Measurements from ENCODE around the gene USP40. TPM values are rescaled to one million over a fixed set of nuclear protein-coding genes. Genes with fewer than 3 reads are reported as not detected.

Gene USP40
- total and polyA plus RNA-seq, 10 of the 15 experiments (the other 5 are each of a cell fraction or from before 2014, with no cell fraction given): 3.4 to 20.8 (median 15.2) TPM

DNA sequence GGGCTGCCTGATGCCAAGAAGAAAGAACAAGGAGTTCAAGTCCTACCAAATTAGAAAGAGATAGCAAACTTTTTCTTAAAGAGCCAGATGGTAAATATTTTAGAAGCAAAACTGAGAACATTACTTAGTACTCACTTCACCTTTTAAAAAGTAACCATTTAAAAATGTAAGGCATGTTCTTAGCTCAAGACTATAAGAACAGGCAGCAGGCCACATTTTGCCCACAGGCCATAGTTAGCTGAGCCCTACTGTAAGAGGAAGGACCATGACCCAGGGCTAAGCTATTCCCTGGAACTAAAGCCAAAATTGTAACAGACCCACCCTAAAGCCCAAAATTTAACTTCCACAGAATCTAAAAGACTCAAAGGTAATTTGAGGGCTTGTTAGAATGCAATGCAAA, 31.3 kb downstream of the USP40 start (continued):
- TF ChIP-seq, protein P1, sequence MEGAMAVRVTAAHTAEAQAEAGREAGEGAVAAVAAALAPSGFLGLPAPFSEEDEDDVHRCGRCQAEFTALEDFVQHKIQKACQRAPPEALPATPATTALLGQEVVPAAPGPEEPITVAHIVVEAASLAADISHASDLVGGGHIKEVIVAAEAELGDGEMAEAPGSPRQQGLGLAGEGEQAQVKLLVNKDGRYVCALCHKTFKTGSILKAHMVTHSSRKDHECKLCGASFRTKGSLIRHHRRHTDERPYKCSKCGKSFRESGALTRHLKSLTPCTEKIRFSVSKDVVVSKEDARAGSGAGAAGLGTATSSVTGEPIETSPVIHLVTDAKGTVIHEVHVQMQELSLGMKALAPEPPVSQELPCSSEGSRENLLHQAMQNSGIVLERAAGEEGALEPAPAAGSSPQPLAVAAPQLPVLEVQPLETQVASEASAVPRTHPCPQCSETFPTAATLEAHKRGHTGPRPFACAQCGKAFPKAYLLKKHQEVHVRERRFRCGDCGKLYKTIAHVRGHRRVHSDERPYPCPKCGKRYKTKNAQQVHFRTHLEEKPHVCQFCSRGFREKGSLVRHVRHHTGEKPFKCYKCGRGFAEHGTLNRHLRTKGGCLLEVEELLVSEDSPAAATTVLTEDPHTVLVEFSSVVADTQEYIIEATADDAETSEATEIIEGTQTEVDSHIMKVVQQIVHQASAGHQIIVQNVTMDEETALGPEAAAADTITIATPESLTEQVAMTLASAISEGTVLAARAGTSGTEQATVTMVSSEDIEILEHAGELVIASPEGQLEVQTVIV (IDR thresholded peaks at IDR 0.05; ENCODE audit: borderline replicate concordance, partially characterized antibody): no peak
- TF ChIP-seq FOS (IDR thresholded peaks at IDR 0.05; ENCODE audit: borderline replicate concordance, extremely low read depth, insufficient read length) (no peak), ZNF622 (IDR thresholded peaks at IDR 0.05) (no peak), BRCA1 (IDR thresholded peaks at IDR 0.05; ENCODE audit: low read depth, low read length) (no peak), CHD2 (IDR thresholded peaks at IDR 0.05; ENCODE audit: borderline replicate concordance, low read depth, low read length) (no peak), DPF2 (IDR thresholded peaks at IDR 0.05) (no peak), ZBTB40 (IDR thresholded peaks at IDR 0.05; ENCODE audit: borderline replicate concordance) (no peak), ZSCAN29 (IDR thresholded peaks at IDR 0.05) (no peak)
- TF ChIP-seq, protein P2, sequence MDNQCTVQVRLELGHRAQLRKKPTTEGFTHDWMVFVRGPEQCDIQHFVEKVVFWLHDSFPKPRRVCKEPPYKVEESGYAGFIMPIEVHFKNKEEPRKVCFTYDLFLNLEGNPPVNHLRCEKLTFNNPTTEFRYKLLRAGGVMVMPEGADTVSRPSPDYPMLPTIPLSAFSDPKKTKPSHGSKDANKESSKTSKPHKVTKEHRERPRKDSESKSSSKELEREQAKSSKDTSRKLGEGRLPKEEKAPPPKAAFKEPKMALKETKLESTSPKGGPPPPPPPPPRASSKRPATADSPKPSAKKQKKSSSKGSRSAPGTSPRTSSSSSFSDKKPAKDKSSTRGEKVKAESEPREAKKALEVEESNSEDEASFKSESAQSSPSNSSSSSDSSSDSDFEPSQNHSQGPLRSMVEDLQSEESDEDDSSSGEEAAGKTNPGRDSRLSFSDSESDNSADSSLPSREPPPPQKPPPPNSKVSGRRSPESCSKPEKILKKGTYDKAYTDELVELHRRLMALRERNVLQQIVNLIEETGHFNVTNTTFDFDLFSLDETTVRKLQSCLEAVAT (IDR thresholded peaks at IDR 0.05): no peak

All from GM12878 (cell line).